Suprapubic skin (tissue), 4 donors: ENCODE measurements around the gene PGBD5. TPM values are rescaled to one million over a fixed set of nuclear protein-coding genes. Genes with fewer than 3 reads are reported as not detected.

Source experiments
- DNase-seq, 2 donors: peaks; one replicate each; pipeline ENCODE4 v3.0.0-alpha.2; 2019; ENCODE audit warnings: low spot score in 2 of 2
- H3K27ac ChIP-seq: fragments of 200-600 bp; sonication (generic); one replicate; pipeline ENCODE4 v1.5.1; 2019
- H3K27me3 ChIP-seq: fragments of 200-600 bp; sonication (generic); one replicate; pipeline ENCODE4 v1.5.1; 2019
- H3K36me3 ChIP-seq: fragments of 200-600 bp; sonication (generic); one replicate; pipeline ENCODE4 v1.5.1; 2019
- H3K4me1 ChIP-seq: fragments of 200-600 bp; sonication (generic); one replicate; pipeline ENCODE4 v1.5.1; 2019
- H3K4me3 ChIP-seq: fragments of 200-600 bp; sonication (generic); one replicate; pipeline ENCODE4 v1.5.1; 2019; ENCODE audit warnings: mild to moderate bottlenecking
- H3K9me3 ChIP-seq: fragments of 200-600 bp; sonication (generic); one replicate; pipeline ENCODE4 v1.5.1; 2019
- EP300 ChIP-seq: sonication (generic); formaldehyde crosslinking; IDR thresholded peaks from one replicate; pipeline ENCODE4 v1.6.1; 2017; ENCODE audit warnings: antibody characterized with exemption
- POLR2A ChIP-seq, 2 donors: fragments of 450-650 bp; IDR thresholded peaks; one replicate each; pipeline ENCODE4 v1.6.1; 2017; ENCODE audit warnings: antibody characterized with exemption in 2 of 2, mild to moderate bottlenecking in 2 of 2, moderate library complexity in 2 of 2
- POLR2AphosphoS5 ChIP-seq, 3 donors: sonication (generic); formaldehyde crosslinking; IDR thresholded peaks; one replicate each; pipeline ENCODE4 v1.6.1; 2017; ENCODE audit warnings: antibody characterized with exemption in 3 of 3
- WGBS: methylation state at CpG from one replicate; pipeline ENCODE4 v1.1.5; 2018; 5-methylcytosine and 5-hydroxymethylcytosine counted together
- total RNA-seq, 4 donors: library from RNA; depleted of rRNA; stranded (reverse); fragments of >200 nt; gene quantifications; one replicate each; pipeline ENCODE4 v1.1.0, GENCODE V29; 2016
- TF ChIP-seq, protein P1 (sequence below), 2 donors: fragments of 200-600 bp in 1 of 2; fragments of 450-650 bp in 1 of 2; sonication (generic) in 1 of 2; IDR thresholded peaks; one replicate each; pipeline ENCODE4 v1.5.1; 2016 to 2019; ENCODE audit warnings: antibody characterized with exemption in 2 of 2, mild to moderate bottlenecking in 1 of 2, moderate library complexity in 1 of 2

The PGBD5 gene
- total RNA-seq, 4 donors from 2014 or later: 0.16 to 1.4 (median 0.51) TPM

DNA sequence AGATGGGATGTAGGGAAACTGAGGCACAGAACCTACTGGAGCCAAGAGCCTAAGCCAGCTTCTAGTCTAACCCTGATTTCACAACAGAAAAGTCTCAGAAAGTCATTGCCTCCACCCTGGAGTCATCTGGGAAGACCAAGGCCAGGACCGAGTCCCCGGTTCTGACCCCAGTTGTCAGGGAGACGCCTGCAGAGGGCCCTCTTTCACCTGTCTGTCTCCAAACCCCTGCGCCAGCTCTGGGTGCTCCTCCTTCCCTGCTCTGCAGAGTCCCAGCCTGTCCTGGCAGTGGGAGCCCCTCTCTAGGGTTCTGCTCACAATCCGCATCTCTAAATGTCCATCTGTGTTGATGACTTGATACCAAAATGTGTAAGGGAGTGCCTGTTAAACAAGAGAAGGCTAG, 149.7 kb downstream of the PGBD5 start:
- H3K27me3 ChIP-seq: no peaks in the 10 kb centered on the region
- no peak overlapping the region for H3K4me3 ChIP-seq
- peaks cover 68% of the 10 kb centered on the region for H3K36me3 ChIP-seq
- no peak overlapping the region for H3K27ac ChIP-seq
- peak; percentile 35 to 49 for DNase-seq
- H3K9me3 ChIP-seq: no peaks in the 10 kb centered on the region
- 94% methylated on average over 5 of the region's 5 CpGs for WGBS
- no peak for TF ChIP-seq EP300
- no peak for TF ChIP-seq POLR2A (IDR thresholded peaks at IDR 0.05)
- TF ChIP-seq POLR2AphosphoS5 (IDR thresholded peaks at IDR 0.05): no peak
- TF ChIP-seq, protein P1, sequence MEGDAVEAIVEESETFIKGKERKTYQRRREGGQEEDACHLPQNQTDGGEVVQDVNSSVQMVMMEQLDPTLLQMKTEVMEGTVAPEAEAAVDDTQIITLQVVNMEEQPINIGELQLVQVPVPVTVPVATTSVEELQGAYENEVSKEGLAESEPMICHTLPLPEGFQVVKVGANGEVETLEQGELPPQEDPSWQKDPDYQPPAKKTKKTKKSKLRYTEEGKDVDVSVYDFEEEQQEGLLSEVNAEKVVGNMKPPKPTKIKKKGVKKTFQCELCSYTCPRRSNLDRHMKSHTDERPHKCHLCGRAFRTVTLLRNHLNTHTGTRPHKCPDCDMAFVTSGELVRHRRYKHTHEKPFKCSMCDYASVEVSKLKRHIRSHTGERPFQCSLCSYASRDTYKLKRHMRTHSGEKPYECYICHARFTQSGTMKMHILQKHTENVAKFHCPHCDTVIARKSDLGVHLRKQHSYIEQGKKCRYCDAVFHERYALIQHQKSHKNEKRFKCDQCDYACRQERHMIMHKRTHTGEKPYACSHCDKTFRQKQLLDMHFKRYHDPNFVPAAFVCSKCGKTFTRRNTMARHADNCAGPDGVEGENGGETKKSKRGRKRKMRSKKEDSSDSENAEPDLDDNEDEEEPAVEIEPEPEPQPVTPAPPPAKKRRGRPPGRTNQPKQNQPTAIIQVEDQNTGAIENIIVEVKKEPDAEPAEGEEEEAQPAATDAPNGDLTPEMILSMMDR (IDR thresholded peaks at IDR 0.05): no peak
- H3K4me1 ChIP-seq: no peaks in the 10 kb centered on the region

DNA sequence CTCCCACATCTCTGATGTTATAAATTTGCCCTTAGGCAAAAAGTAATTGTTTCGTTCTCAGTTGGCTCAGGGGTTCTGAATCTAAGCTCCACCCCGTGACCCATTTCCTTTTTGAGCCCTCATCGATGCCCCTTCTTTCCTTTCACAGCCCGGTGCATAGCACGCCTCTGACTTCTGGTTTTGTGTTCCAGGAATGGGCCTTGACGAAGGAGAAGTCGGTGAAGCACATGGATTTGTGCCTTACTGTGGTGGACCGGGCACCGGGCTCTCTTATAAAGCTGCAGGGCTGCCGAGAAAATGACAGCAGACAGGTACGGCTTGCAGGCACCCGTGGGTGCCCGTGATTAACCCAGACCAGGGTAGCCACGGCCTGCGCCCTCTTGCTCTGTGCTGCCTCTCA, 151.9 kb downstream of the PGBD5 start:
- peaks cover 58% of the 10 kb centered on the region for H3K36me3 ChIP-seq
- DNase-seq: peak in 1 of 2 donors; percentile 54
- no peak overlapping the region for H3K4me3 ChIP-seq

DNA sequence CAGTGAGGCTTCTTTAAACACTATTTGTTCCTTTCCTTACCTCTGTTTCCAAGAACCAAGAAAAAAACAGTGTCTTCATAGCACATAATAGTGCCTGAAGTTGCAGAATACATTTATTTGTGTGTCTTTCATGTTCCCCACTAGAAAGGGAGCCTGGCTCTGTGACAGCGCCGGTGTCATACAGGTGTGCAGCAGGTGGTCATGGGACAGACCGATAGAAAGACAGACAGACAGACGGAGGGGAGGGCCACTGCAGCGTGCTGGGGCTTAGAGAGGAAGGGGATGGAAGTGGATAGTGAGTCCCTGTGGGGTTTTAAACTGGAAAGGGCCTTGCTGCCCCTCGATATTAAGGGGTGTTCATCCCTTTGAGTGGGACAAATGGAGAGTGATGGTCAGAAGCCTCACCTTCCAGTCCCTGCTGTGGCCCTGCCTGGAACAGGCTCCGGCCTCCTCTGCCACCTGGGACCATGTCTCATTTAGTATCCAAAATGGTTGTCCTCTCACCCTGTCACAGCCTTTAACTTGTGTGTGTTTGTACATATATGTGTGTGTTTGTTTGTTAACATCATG, 152.9 kb downstream of the PGBD5 start:
- H3K4me3 ChIP-seq: no peak overlapping the region
- no peaks in the 10 kb centered on the region for H3K9me3 ChIP-seq
- peaks cover 8% of the 10 kb centered on the region for H3K4me1 ChIP-seq
- DNase-seq: peak; percentile 16 to 43
- H3K27me3 ChIP-seq: no peaks in the 10 kb centered on the region
- TF ChIP-seq POLR2A (IDR thresholded peaks at IDR 0.05): no peak
- TF ChIP-seq, protein P1 (IDR thresholded peaks at IDR 0.05): no peak
- no peak for TF ChIP-seq POLR2AphosphoS5 (IDR thresholded peaks at IDR 0.05)
- TF ChIP-seq EP300: no peak
- no peak overlapping the region for H3K27ac ChIP-seq
- H3K36me3 ChIP-seq: peaks cover 52% of the 10 kb centered on the region
- 90% methylated on average over 7 of the region's 7 CpGs for WGBS

More for the DNA sequence above, 151.9 kb downstream of the PGBD5 start:
- 72% methylated on average over 15 of the region's 15 CpGs for WGBS
- no peak for TF ChIP-seq POLR2A (IDR thresholded peaks at IDR 0.05)
- TF ChIP-seq POLR2AphosphoS5 (IDR thresholded peaks at IDR 0.05): no peak
- TF ChIP-seq, protein P1 (IDR thresholded peaks at IDR 0.05): no peak
- no peak for TF ChIP-seq EP300
- Histone ChIP-seq H3K4me1 (peaks cover 8% of the 10 kb centered on the region), H3K27me3 (no peaks in the 10 kb centered on the region), H3K9me3 (no peaks in the 10 kb centered on the region), H3K27ac (no peak overlapping the region)

DNA sequence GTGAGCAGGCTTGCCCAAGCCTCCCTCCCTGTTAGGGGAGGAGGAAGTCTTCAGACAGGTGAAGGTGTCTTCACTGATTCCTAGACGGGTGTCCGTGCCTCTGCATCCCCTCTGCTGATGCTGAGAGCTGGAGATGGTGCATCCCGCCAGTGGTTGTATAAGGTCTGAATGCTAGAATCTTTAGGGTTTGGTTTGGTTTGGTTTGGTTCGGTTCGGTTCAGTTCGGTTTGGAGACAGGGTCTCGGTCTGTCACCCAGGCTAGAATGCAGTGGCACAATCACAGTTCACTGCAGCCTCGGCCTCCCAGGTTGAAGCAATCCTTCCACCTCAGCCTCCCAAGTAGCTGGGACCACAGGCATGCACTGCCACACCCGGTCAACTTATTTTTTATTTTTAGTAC, 153.6 kb downstream of the PGBD5 start:
- peak; percentile 29 to 60 for DNase-seq
- Histone ChIP-seq H3K4me1 (peaks cover 8% of the 10 kb centered on the region), H3K4me3 (no peak overlapping the region), H3K36me3 (peaks cover 52% of the 10 kb centered on the region), H3K9me3 (no peaks in the 10 kb centered on the region), H3K27ac (no peak overlapping the region), H3K27me3 (no peaks in the 10 kb centered on the region)
- no peak for TF ChIP-seq POLR2A (IDR thresholded peaks at IDR 0.05)
- WGBS: 94% methylated on average over 9 of the region's 9 CpGs

DNA sequence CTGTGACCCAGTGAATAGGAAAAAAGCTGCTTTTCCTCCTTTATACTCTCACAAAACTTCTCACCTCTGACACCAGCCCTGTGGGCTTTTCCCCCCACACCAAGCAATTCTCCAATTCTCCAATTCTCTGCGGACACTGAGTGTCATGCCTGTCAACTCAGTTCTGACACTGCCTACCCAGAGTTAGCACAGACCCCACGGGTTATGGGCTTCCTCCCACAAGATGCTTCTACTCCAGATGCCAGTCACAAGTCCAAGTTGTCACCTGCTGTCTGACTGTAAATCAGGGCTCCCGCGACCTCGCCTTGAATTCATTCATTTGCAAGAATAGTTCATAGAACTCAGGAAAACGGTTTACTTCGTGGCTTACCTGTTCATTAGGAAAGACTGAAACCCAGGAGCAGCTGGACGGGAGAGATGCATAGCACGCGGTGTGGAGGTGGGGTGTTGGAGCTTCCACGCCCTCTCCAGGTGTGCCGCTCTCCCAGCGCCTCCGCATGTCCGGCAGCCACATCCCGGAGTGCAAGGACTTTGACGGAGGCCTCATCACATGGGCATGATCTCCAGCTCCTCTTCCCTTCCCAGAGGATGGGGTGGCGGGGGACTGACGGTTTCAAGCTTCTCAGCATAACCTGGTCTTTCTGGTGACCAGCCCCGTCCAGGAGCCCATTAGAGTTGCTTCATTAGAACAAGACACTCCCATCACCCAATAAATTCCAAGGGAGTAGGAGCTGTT, 154.7 kb downstream of the PGBD5 start:
- H3K27me3 ChIP-seq: no peaks in the 10 kb centered on the region
- TF ChIP-seq EP300: no peak
- no peak for TF ChIP-seq POLR2A (IDR thresholded peaks at IDR 0.05)
- no peak for TF ChIP-seq POLR2AphosphoS5 (IDR thresholded peaks at IDR 0.05)
- TF ChIP-seq, protein P1 (IDR thresholded peaks at IDR 0.05): no peak
- H3K9me3 ChIP-seq: no peaks in the 10 kb centered on the region
- peak; percentile 39 to 63 for DNase-seq
- 89% methylated on average over 17 of the region's 20 CpGs for WGBS
- no peak overlapping the region for H3K27ac ChIP-seq
- H3K4me1 ChIP-seq: peaks cover 8% of the 10 kb centered on the region
- peaks cover 54% of the 10 kb centered on the region for H3K36me3 ChIP-seq
- no peak overlapping the region for H3K4me3 ChIP-seq
